ENCODE measurements around the gene CD6.

The CD6 gene

DNA sequence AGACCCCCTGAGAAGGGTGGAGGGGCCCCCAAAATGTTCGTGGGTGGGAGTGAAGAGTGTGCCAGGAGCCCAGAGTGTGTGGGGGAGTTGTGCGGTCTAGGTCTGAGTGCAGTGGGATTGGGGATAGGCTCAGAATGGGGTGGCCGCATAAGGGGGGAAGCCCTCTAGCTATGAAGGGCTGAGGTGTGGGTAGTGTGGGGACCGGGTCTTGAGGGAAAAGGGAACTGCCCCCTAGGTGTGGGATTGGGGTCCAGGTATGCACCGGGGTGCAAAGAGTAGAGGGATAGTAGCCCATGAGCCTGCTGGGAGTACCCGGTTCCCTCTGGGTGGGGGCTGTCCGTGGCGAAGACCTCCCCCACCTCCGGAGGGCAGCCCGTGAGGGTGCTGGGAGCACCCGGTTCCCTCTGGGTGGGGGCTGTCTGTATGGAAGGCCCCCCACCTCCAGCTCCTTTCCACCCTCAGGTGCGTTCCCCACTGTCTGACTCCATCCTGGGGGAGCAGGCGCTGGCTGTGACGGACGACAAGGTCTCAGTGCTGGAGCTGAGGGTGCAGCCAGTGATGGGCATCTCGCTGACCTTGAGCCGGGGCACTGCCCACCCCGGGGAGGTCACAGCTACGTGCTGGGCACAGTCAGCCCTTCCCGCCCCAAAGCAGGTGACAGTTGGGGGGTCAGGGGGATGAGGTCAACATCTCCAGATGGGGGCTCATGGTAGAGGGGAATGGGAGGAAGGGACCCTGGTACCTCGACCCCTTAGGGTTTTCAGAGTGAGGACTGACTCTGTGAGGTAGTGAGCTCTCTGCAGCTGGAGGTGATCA lies 36.5 kb upstream of the CD6 start:
- Histone ChIP-seq H3K27me3 (ENCODE audit: control insufficient read depth in 5 of 5, insufficient read depth in 4 of 5, low read length in 5 of 5) (peaks cover 0 to 2% (median 0%) of the 10 kb centered on the region in 5 donors), H3K9ac (ENCODE audit: low read length in 5 of 5) (no peak overlapping the region), H3K4me1 (ENCODE audit: control insufficient read depth in 5 of 5, insufficient read depth in 5 of 5, low read length in 5 of 5) (peaks cover 0 to 20% (median 3%) of the 10 kb centered on the region in 5 donors), H3K9me3 (ENCODE audit: control insufficient read depth in 5 of 5, low read length in 5 of 5) (no peaks in the 10 kb centered on the region), H3K4me3 (ENCODE audit: low read depth in 1 of 5, low read length in 5 of 5) (no peak overlapping the region), H3K36me3 (ENCODE audit: control insufficient read depth in 5 of 5, insufficient read depth in 5 of 5, low read length in 5 of 5) (peaks cover 0 to 42% (median 16%) of the 10 kb centered on the region in 5 donors), H3K27ac (ENCODE audit: low read depth, low read length) (no peak overlapping the region)

DNA sequence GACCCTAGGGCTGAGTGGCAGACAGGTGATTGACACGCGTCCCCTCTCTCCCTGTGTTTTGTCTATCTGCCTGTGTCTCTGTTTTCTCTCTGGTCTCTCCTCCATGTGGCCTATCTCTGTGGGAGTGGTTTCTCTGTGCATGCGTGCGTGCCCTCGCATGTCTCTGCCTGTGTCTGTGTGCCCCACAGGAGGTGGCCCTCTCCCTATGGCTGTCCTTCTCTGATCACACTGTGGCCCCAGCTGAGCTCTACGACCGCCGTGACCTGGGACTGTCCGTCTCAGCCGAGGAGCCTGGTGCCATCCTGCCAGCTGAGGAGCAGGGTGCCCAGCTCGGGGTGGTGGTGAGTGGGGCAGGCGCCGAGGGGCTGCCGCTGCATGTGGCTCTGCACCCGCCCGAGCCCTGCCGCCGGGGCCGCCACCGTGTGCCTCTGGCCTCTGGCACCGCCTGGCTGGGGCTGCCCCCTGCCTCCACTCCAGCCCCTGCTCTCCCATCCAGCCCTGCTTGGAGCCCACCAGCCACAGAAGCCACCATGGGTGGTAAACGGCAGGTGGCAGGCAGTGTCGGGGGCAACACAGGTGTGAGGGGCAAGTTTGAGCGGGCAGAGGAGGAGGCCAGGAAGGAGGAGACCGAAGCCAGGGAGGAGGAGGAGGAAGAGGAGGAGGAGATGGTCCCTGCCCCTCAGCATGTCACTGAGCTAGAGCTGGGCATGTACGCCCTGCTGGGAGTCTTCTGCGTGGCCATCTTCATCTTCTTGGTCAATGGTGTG lies 35.6 kb upstream of the CD6 start:
- Histone ChIP-seq H3K9ac (ENCODE audit: low read length in 5 of 5) (no peak overlapping the region), H3K27me3 (ENCODE audit: control insufficient read depth in 5 of 5, insufficient read depth in 4 of 5, low read length in 5 of 5) (no peaks in the 10 kb centered on the region), H3K27ac (ENCODE audit: low read depth, low read length) (no peak overlapping the region), H3K4me3 (ENCODE audit: low read depth in 1 of 5, low read length in 5 of 5) (no peak overlapping the region), H3K36me3 (ENCODE audit: control insufficient read depth in 5 of 5, insufficient read depth in 5 of 5, low read length in 5 of 5) (peaks cover 0 to 51% (median 21%) of the 10 kb centered on the region in 5 donors), H3K9me3 (ENCODE audit: control insufficient read depth in 5 of 5, low read length in 5 of 5) (no peaks in the 10 kb centered on the region), H3K4me1 (ENCODE audit: control insufficient read depth in 5 of 5, insufficient read depth in 5 of 5, low read length in 5 of 5) (peaks cover 0 to 20% (median 3%) of the 10 kb centered on the region in 5 donors)

DNA sequence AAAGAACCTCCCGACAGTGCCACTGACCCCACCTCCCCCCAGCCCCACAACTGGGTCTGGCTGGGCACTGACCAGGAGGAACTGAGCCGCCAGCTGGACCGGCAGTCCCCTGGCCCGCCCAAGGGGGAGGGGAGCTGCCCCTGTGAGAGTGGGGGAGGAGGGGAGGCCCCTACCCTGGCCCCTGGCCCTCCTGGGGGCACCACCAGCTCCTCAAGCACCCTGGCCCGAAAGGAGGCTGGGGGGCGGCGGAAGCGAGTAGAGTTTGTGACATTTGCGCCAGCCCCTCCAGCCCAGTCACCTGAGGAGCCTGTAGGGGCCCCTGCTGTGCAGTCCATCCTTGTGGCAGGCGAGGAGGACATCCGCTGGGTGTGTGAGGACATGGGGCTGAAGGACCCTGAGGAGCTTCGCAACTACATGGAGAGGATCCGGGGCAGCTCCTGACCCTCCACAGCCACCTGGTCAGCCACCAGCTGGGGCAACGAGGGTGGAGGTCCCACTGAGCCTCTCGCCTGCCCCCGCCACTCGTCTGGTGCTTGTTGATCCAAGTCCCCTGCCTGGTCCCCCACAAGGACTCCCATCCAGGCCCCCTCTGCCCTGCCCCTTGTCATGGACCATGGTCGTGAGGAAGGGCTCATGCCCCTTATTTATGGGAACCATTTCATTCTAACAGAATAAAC lies 34.9 kb upstream of the CD6 start:
- no peak overlapping the region for H3K27ac ChIP-seq (ENCODE audit: low read depth, low read length)
- no peak overlapping the region for H3K4me3 ChIP-seq (ENCODE audit: low read depth in 1 of 5, low read length in 5 of 5)
- H3K9ac ChIP-seq (ENCODE audit: low read length in 5 of 5) = peak overlapping the region in 1 of 5 donors; percentile 41
- H3K27me3 ChIP-seq (ENCODE audit: control insufficient read depth in 5 of 5, insufficient read depth in 4 of 5, low read length in 5 of 5) = no peaks in the 10 kb centered on the region
- H3K36me3 ChIP-seq (ENCODE audit: control insufficient read depth in 5 of 5, insufficient read depth in 5 of 5, low read length in 5 of 5) = peaks cover 0 to 58% (median 28%) of the 10 kb centered on the region in 5 donors
- peaks cover 0 to 20% (median 3%) of the 10 kb centered on the region in 5 donors for H3K4me1 ChIP-seq (ENCODE audit: control insufficient read depth in 5 of 5, insufficient read depth in 5 of 5, low read length in 5 of 5)
- no peaks in the 10 kb centered on the region for H3K9me3 ChIP-seq (ENCODE audit: control insufficient read depth in 5 of 5, low read length in 5 of 5)

DNA sequence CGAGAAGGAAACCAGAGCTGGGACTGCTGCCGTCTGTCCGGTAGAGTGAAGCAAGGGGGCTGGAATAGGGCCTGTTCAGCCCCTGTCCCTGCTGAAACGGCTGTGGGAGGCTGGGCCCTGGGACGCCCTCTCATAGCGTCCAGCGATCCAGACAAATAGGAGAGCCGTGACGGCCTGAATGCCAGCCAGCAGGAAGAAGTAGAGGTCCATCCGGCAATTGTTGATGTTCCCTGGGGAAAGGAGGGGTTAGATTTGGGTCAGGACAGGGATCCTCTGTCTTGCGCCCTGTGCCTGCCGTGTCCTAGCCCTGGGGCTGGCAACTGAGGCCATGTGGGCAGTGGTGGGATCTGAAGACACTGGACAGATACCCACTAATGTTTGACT lies 34.3 kb upstream of the CD6 start:
- H3K36me3 ChIP-seq (ENCODE audit: control insufficient read depth in 5 of 5, insufficient read depth in 5 of 5, low read length in 5 of 5) = peaks cover 0 to 63% (median 34%) of the 10 kb centered on the region in 5 donors
- no peaks in the 10 kb centered on the region for H3K27me3 ChIP-seq (ENCODE audit: control insufficient read depth in 5 of 5, insufficient read depth in 4 of 5, low read length in 5 of 5)
- no peak overlapping the region for H3K27ac ChIP-seq (ENCODE audit: low read depth, low read length)
- no peak overlapping the region for H3K4me3 ChIP-seq (ENCODE audit: low read depth in 1 of 5, low read length in 5 of 5)
- no peaks in the 10 kb centered on the region for H3K9me3 ChIP-seq (ENCODE audit: control insufficient read depth in 5 of 5, low read length in 5 of 5)
- H3K4me1 ChIP-seq (ENCODE audit: control insufficient read depth in 5 of 5, insufficient read depth in 5 of 5, low read length in 5 of 5) = peaks cover 0 to 20% (median 3%) of the 10 kb centered on the region in 5 donors
- H3K9ac ChIP-seq (ENCODE audit: low read length in 5 of 5) = peak overlapping the region in 1 of 5 donors; percentile 41

DNA sequence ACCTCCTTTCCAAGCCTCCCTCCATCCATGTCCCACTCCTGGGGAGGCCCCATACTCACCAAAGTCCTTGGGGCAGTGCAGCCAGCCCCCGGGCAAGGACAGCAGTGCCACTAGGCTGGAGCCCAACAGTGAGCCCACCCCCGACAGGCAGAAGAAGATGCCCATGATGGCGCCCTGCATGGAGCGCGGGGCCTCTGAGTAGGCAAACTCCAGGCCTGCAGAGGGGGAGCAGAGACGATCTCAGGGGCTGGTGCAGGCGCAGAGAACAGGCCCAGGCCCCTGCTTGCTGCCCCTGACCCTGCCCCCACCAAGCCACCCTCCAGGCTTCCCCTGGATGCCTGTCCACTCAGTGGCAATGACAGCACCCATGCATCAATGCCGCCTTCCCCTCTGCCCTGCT lies 33.7 kb upstream of the CD6 start:
- Histone ChIP-seq H3K9me3 (ENCODE audit: control insufficient read depth in 5 of 5, low read length in 5 of 5) (no peaks in the 10 kb centered on the region), H3K4me1 (ENCODE audit: control insufficient read depth in 5 of 5, insufficient read depth in 5 of 5, low read length in 5 of 5) (peaks cover 0 to 25% (median 3%) of the 10 kb centered on the region in 5 donors), H3K27ac (ENCODE audit: low read depth, low read length) (no peak overlapping the region), H3K4me3 (ENCODE audit: low read depth in 1 of 5, low read length in 5 of 5) (no peak overlapping the region), H3K36me3 (ENCODE audit: control insufficient read depth in 5 of 5, insufficient read depth in 5 of 5, low read length in 5 of 5) (peaks cover 0 to 70% (median 40%) of the 10 kb centered on the region in 5 donors), H3K9ac (ENCODE audit: low read length in 5 of 5) (no peak overlapping the region), H3K27me3 (ENCODE audit: control insufficient read depth in 5 of 5, insufficient read depth in 4 of 5, low read length in 5 of 5) (no peaks in the 10 kb centered on the region)

DNA sequence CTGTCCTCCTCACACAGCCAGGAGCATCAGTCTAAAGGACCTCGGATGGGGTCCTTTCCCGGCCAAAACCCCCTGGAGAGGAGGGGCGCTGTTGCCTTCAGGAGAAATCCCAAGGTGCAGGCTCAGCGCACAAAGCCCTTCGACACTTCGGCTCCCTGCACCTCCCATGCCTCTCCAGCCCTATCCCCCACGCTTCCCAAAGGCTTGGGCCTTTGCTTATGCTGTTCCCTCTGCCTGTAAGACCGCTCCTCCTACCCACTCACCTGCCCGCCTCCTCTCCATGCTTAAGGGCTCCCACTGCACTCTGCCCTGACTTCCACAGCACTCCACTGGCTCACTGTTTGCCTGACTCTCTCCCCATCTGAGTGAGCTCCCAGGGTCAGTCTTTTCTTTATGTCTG lies 33.0 kb upstream of the CD6 start:
- Histone ChIP-seq H3K4me3 (ENCODE audit: low read depth in 1 of 5, low read length in 5 of 5) (no peak overlapping the region), H3K27ac (ENCODE audit: low read depth, low read length) (no peak overlapping the region), H3K27me3 (ENCODE audit: control insufficient read depth in 5 of 5, insufficient read depth in 4 of 5, low read length in 5 of 5) (no peaks in the 10 kb centered on the region), H3K36me3 (ENCODE audit: control insufficient read depth in 5 of 5, insufficient read depth in 5 of 5, low read length in 5 of 5) (peaks cover 0 to 76% (median 41%) of the 10 kb centered on the region in 5 donors), H3K9ac (ENCODE audit: low read length in 5 of 5) (no peak overlapping the region), H3K4me1 (ENCODE audit: control insufficient read depth in 5 of 5, insufficient read depth in 5 of 5, low read length in 5 of 5) (peaks cover 0 to 25% (median 3%) of the 10 kb centered on the region in 5 donors), H3K9me3 (ENCODE audit: control insufficient read depth in 5 of 5, low read length in 5 of 5) (no peaks in the 10 kb centered on the region)

DNA sequence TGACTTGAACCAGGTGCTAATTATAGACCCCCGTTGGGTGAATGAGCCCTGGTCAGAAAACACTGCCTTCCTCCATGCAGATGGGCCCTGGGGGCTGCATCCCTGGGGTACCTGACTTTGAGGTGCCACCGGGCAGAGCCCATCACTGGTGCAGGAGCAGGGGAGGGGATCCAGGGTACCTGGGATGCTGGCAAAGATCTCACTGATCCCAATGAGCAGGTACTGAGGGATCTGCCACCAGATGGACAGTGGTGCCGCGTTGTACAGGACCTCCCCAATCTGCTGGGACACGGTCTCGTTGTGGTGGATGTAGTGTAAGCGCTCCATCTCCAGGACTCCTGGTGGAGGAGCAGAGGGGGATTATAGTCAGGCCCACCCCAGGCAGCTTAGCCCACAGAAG lies 32.2 kb upstream of the CD6 start:
- Histone ChIP-seq H3K4me1 (ENCODE audit: control insufficient read depth in 5 of 5, insufficient read depth in 5 of 5, low read length in 5 of 5) (peaks cover 0 to 26% (median 3%) of the 10 kb centered on the region in 5 donors), H3K27me3 (ENCODE audit: control insufficient read depth in 5 of 5, insufficient read depth in 4 of 5, low read length in 5 of 5) (no peaks in the 10 kb centered on the region), H3K4me3 (ENCODE audit: low read depth in 1 of 5, low read length in 5 of 5) (no peak overlapping the region), H3K36me3 (ENCODE audit: control insufficient read depth in 5 of 5, insufficient read depth in 5 of 5, low read length in 5 of 5) (peaks cover 0 to 79% (median 41%) of the 10 kb centered on the region in 5 donors), H3K27ac (ENCODE audit: low read depth, low read length) (no peak overlapping the region), H3K9me3 (ENCODE audit: control insufficient read depth in 5 of 5, low read length in 5 of 5) (no peaks in the 10 kb centered on the region), H3K9ac (ENCODE audit: low read length in 5 of 5) (no peak overlapping the region)

DNA sequence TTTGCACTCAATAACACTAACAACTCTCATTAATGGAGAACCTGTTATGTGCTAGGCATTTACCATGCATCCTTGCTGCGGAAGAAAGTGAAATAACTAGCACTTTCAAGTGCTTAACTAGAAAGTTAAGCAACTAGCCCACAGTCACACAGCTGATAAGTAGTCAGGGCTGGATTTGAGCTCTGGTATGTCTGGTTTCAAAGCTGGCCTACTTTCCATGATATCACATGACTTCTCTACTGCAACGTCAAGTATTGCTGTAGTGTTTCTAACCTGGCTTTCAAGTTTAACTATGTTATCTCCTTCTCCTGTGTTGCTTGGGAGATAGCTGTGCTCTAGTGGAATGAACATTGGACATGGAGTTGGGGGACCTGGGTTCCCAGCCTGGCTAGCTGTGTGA lies 31.6 kb upstream of the CD6 start:
- H3K4me1 ChIP-seq (ENCODE audit: control insufficient read depth in 5 of 5, insufficient read depth in 5 of 5, low read length in 5 of 5) = peaks cover 0 to 26% (median 3%) of the 10 kb centered on the region in 5 donors
- no peak overlapping the region for H3K9ac ChIP-seq (ENCODE audit: low read length in 5 of 5)
- H3K9me3 ChIP-seq (ENCODE audit: control insufficient read depth in 5 of 5, low read length in 5 of 5) = no peaks in the 10 kb centered on the region
- no peak overlapping the region for H3K27ac ChIP-seq (ENCODE audit: low read depth, low read length)
- H3K27me3 ChIP-seq (ENCODE audit: control insufficient read depth in 5 of 5, insufficient read depth in 4 of 5, low read length in 5 of 5) = no peaks in the 10 kb centered on the region
- no peak overlapping the region for H3K4me3 ChIP-seq (ENCODE audit: low read depth in 1 of 5, low read length in 5 of 5)
- H3K36me3 ChIP-seq (ENCODE audit: control insufficient read depth in 5 of 5, insufficient read depth in 5 of 5, low read length in 5 of 5) = peaks cover 0 to 82% (median 41%) of the 10 kb centered on the region in 5 donors

DNA sequence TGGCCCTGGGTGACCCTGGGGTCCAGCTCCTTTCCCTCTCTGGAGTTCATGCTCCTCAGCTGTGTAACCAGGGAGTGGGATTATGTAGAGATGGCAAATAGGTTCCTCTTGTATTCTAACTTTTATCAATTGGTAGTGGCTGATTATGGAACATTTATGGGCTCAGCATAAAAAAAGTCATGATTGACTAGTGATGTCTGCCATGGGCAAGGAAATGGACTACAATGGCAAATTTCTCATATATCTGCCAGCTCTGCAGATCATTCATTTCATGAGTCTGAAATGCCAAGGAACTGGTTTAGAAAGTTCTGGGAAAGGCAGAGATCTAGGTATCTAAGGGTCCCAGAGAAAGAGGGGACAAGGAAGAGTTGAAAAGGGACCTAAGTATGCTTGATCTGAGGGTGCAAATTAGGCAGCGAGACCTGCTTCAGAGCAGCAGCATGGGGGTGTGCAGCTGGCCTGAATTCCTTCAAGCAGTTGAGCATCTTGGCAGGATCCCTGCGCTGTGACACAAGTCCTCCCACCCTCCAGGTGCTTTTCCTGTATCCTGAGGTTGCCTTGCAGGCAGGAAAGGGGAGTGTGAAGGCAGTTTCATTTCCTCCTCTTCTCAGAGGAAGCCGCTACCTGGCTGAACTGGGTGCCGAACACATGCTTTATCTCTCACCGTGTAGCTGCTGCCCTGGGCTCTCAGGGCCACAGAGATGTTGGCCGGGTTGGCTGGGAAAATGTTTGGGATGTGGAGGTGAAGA lies 29.9 kb upstream of the CD6 start:
- Histone ChIP-seq H3K9ac (ENCODE audit: low read length in 5 of 5) (no peak overlapping the region), H3K9me3 (ENCODE audit: control insufficient read depth in 5 of 5, low read length in 5 of 5) (no peaks in the 10 kb centered on the region), H3K4me3 (ENCODE audit: low read depth in 1 of 5, low read length in 5 of 5) (no peak overlapping the region), H3K36me3 (ENCODE audit: control insufficient read depth in 5 of 5, insufficient read depth in 5 of 5, low read length in 5 of 5) (peaks cover 0 to 89% (median 41%) of the 10 kb centered on the region in 5 donors), H3K27ac (ENCODE audit: low read depth, low read length) (no peak overlapping the region), H3K4me1 (ENCODE audit: control insufficient read depth in 5 of 5, insufficient read depth in 5 of 5, low read length in 5 of 5) (peaks cover 0 to 26% (median 3%) of the 10 kb centered on the region in 5 donors), H3K27me3 (ENCODE audit: control insufficient read depth in 5 of 5, insufficient read depth in 4 of 5, low read length in 5 of 5) (no peaks in the 10 kb centered on the region)

Measured in subcutaneous abdominal adipose tissue (tissue), 5 donors.